IMR-90 (cell line): ENCODE measurements around the gene MGAT1. TPM values are rescaled to one million over a fixed set of nuclear protein-coding genes. Genes with fewer than 3 reads are reported as not detected.

Experiments
- ATAC-seq: fragments of 200-7000 bp; cut with Tn5 transposase; 2 replicates; pipeline ENCODE4 v1.9.1; 2020; ENCODE audit warnings: low read depth, mild to moderate bottlenecking, moderate library complexity
- BruUV-seq: library from RNA; stranded (reverse); fragments of 400-500 nt; replicated peaks from 2 replicates; lab custom pipeline; 2021; lab: Mats Ljungman, UMichigan
- CTCF ChIA-PET: fragments of 300-600 bp; formaldehyde crosslinking; extraction: SDS; loops from one replicate; lab custom pipeline; 2021; ENCODE audit warnings: antibody characterized with exemption; lab: Yijun Ruan, JAX
- POLR2A ChIA-PET: fragments of 300-600 bp; sonication (Branson Sonifier 250); formaldehyde crosslinking; loops from one replicate; lab custom pipeline; 2022; ENCODE audit warnings: antibody characterized with exemption; ENCODE audit not compliant: unreplicated experiment; lab: Charles Lee
- DNase-seq: peaks from one replicate; pipeline ENCODE4 v3.0.0; 2013
- H2AFZ ChIP-seq: replicated peaks from 2 replicates; pipeline ENCODE3; 2013; ENCODE audit warnings: low read length, mild to moderate bottlenecking; ENCODE audit not compliant: poor library complexity
- H2AK5ac ChIP-seq: 2 replicates; pipeline ENCODE4 v1.6.1; 2013; ENCODE audit warnings: low read depth, low read length, inconsistent platforms
- H2AK9ac ChIP-seq: replicated peaks from 2 replicates; pipeline ENCODE3; 2013; ENCODE audit warnings: mild to moderate bottlenecking, low read depth, low read length, moderate library complexity; ENCODE audit not compliant: poor library complexity
- H2BK120ac ChIP-seq: 2 replicates; pipeline ENCODE4 v1.6.1; 2013; ENCODE audit warnings: low read depth, low read length, inconsistent platforms
- H2BK15ac ChIP-seq: 3 replicates; pipeline ENCODE4 v1.6.1; 2013; ENCODE audit warnings: low read depth, low read length, inconsistent platforms
- H2BK20ac ChIP-seq: 2 replicates; pipeline ENCODE4 v1.6.1; 2013; ENCODE audit warnings: low read depth, mild to moderate bottlenecking, inconsistent platforms, low read length, moderate library complexity
- H2BK5ac ChIP-seq: 2 replicates; pipeline ENCODE4 v1.6.1; 2013; ENCODE audit warnings: mild to moderate bottlenecking, low read depth, low read length, inconsistent platforms; ENCODE audit not compliant: poor library complexity, severe bottlenecking
- H3K14ac ChIP-seq: replicated peaks from 2 replicates; pipeline ENCODE4 v1.6.1; 2013; ENCODE audit warnings: low read depth, low read length, inconsistent platforms
- H3K18ac ChIP-seq: 2 replicates; pipeline ENCODE4 v1.6.1; 2013; ENCODE audit warnings: low read depth, low read length, control low read depth
- H3K23ac ChIP-seq: 2 replicates; pipeline ENCODE4 v1.6.1; 2013; ENCODE audit warnings: low read depth, low read length, inconsistent platforms
- H3K27ac ChIP-seq: 2 replicates; pipeline ENCODE4 v1.5.1; 2013; ENCODE audit warnings: mild to moderate bottlenecking, control low read depth, low read length; ENCODE audit not compliant: insufficient read depth
- H3K27me3 ChIP-seq: 2 replicates; pipeline ENCODE4 v1.6.1; 2013; ENCODE audit warnings: low read length; ENCODE audit not compliant: control insufficient read depth, insufficient read depth
- H3K36me3 ChIP-seq: 2 replicates; pipeline ENCODE4 v1.6.1; 2013; ENCODE audit warnings: low read length, mixed read lengths; ENCODE audit not compliant: control insufficient read depth, insufficient read depth
- H3K4ac ChIP-seq: 2 replicates; pipeline ENCODE4 v1.6.1; 2013; ENCODE audit warnings: low read depth, low read length, inconsistent platforms
- H3K4me1 ChIP-seq: 2 replicates; pipeline ENCODE4 v1.6.1; 2013; ENCODE audit warnings: low read length, mixed read lengths; ENCODE audit not compliant: control insufficient read depth, insufficient read depth
- H3K4me2 ChIP-seq: 2 replicates; pipeline ENCODE4 v1.6.1; 2013; ENCODE audit warnings: low read depth, mild to moderate bottlenecking, control low read depth, low read length, moderate library complexity
- H3K4me3 ChIP-seq: 2 replicates; pipeline ENCODE4 v1.5.1; 2013; ENCODE audit warnings: low read depth, mild to moderate bottlenecking, control low read depth, low read length, moderate library complexity; ENCODE audit not compliant: insufficient read depth
- H3K56ac ChIP-seq: 2 replicates; pipeline ENCODE4 v1.6.1; 2013; ENCODE audit warnings: low read length, inconsistent platforms; ENCODE audit not compliant: insufficient read depth; ENCODE audit errors: extremely low read depth
- H3K79me1 ChIP-seq, 2 experiments: 2 replicates each; pipeline ENCODE4 v1.6.1; 2013; ENCODE audit warnings: low read length in 2 of 2, inconsistent platforms in 1 of 2, low read depth in 1 of 2
- H3K9ac ChIP-seq: 2 replicates; pipeline ENCODE4 v1.6.1; 2013; ENCODE audit warnings: low read depth, low read length, control low read depth
- H3K9me1 ChIP-seq: 2 replicates; pipeline ENCODE4 v1.6.1; 2013; ENCODE audit warnings: low read length, inconsistent platforms; ENCODE audit not compliant: insufficient read depth
- H3K9me3 ChIP-seq: 2 replicates; pipeline ENCODE4 v1.6.1; 2013; ENCODE audit warnings: low read length; ENCODE audit not compliant: control insufficient read depth, insufficient read depth
- H4K20me1 ChIP-seq: 2 replicates; pipeline ENCODE4 v1.6.1; 2013; ENCODE audit warnings: low read length, inconsistent platforms; ENCODE audit not compliant: insufficient read depth
- H4K5ac ChIP-seq: 2 replicates; pipeline ENCODE4 v1.6.1; 2013; ENCODE audit warnings: mild to moderate bottlenecking, low read depth, low read length, control low read depth
- H4K8ac ChIP-seq, 2 experiments: 2 replicates each; pipeline ENCODE4 v1.6.1; 2013; ENCODE audit warnings: low read depth in 2 of 2, low read length in 2 of 2, control low read depth in 1 of 2, inconsistent platforms in 1 of 2
- H4K91ac ChIP-seq: 2 replicates; pipeline ENCODE4 v1.6.1; 2013; ENCODE audit warnings: low read depth, low read length, inconsistent platforms; ENCODE audit not compliant: insufficient read depth
- BHLHE40 ChIP-seq: fragments of 150-350 bp; IDR thresholded peaks from 2 replicates; pipeline ENCODE4 v1.6.1; 2016; ENCODE audit warnings: mild to moderate bottlenecking, low read depth, low read length
- CHD1 ChIP-seq: IDR thresholded peaks from 2 replicates; pipeline ENCODE4 v1.6.1; 2012; ENCODE audit warnings: low read depth, low read length, improper control_type of control experiment
- WGBS, 2 experiments: methylation state at CpG; one replicate each; pipeline versions ENCODE4 v1.1.5 to v1.1.7; 2013; ENCODE audit warnings: missing lambda C conversion rate in 2 of 2; ENCODE audit not compliant: insufficient read length in 1 of 2; ENCODE audit errors: extremely low coverage in 2 of 2; 5-methylcytosine and 5-hydroxymethylcytosine counted together
- dilution Hi-C: fragments of 300-500 bp; cut with HindIII; formaldehyde crosslinking; loops from one replicate; pipeline ENCODE4 v1.14.3; 2018; ENCODE audit warnings: low sequenced_read_pairs; ENCODE audit not compliant: unreplicated experiment
- in situ Hi-C: fragments of 300-500 bp; cut with MboI; formaldehyde crosslinking; loops from 3 replicates; pipeline ENCODE4 v1.14.3; 2019; ENCODE audit warnings: low sequenced_read_pairs, inconsistent platforms, mixed read lengths
- intact Hi-C: fragments of 100-400 bp; cut with micrococcal nuclease; formaldehyde crosslinking; loops from 2 replicates; pipeline ENCODE4 v1.10.0; 2022
- polyA plus RNA-seq, 3 experiments: library from polyadenylated mRNA; depleted of rRNA; stranded (reverse); fragments of >200 nt; gene quantifications; 2 replicates each; pipeline ENCODE4 v1.2.3, GENCODE V29; 2012; ENCODE audit warnings: low replicate concordance in 1 of 3
- total RNA-seq: library from RNA; depleted of rRNA; stranded (reverse); fragments of >200 nt; gene quantifications from 2 replicates; pipeline ENCODE4 v1.2.3, GENCODE V29; 2012
- TF ChIP-seq, protein P1 (sequence below): fragments of 150-350 bp; IDR thresholded peaks from 2 replicates; pipeline ENCODE4 v1.6.1; 2017; ENCODE audit warnings: mild to moderate bottlenecking, antibody characterized with exemption, low read length, low read depth

The MGAT1 gene
- total and polyA plus RNA-seq, 2 of the 4 experiments (the other 2 are of a cell fraction) = 56.3 to 141 TPM

- Histone ChIP-seq H2AK9ac (peak overlapping the region; percentile 85), H3K27me3 (no peaks in the 10 kb centered on the region), H3K18ac (peak overlapping the region; percentile 86), H3K9ac (peak overlapping the region; percentile 96), H3K23ac (peak overlapping the region; percentile 80; the same call in 1 of the 2 replicates), H3K36me3 (peaks cover 7% of the 10 kb centered on the region; the same call in 1 of the 2 replicates), H3K9me3 (no peaks in the 10 kb centered on the region), H2AK5ac (peak overlapping the region; percentile 59; the same call in 1 of the 2 replicates), H3K79me1 (peaks cover 35 to 50% of the 10 kb centered on the region in 2 experiments), H4K91ac (peak overlapping the region; percentile 77), H3K4me3 (peak overlapping the region; percentile 84), H2BK15ac (no peak overlapping the region; the same call in 2 of the 3 replicates), H3K4me2 (peak overlapping the region; percentile 86), H3K4ac (peak overlapping the region; percentile 95), H4K5ac (peak overlapping the region; percentile 71), H2BK20ac (no peak overlapping the region), H2BK5ac (peak overlapping the region; percentile 99), H2AFZ (peak overlapping the region; percentile 100), H3K56ac (peak overlapping the region; percentile 72), H3K9me1 (peaks cover 17% of the 10 kb centered on the region), H3K27ac (peak overlapping the region; percentile 99), H2BK120ac (peak overlapping the region; percentile 95), H4K8ac (peak overlapping the region; percentile 95 to 98), H3K14ac (peak overlapping the region; percentile 83), H4K20me1 (no peaks in the 10 kb centered on the region), H3K4me1 (peaks cover 10% of the 10 kb centered on the region)
- TF ChIP-seq, protein P1, sequence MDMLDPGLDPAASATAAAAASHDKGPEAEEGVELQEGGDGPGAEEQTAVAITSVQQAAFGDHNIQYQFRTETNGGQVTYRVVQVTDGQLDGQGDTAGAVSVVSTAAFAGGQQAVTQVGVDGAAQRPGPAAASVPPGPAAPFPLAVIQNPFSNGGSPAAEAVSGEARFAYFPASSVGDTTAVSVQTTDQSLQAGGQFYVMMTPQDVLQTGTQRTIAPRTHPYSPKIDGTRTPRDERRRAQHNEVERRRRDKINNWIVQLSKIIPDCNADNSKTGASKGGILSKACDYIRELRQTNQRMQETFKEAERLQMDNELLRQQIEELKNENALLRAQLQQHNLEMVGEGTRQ = peak; percentile 77
- TF ChIP-seq CHD1 (no peak), BHLHE40 (0 out of 2 replicates have a peak, but pooled peaks have one; percentile 16)
- peak; percentile 85 for ATAC-seq
- 5% methylated on average over 20 of the region's 40 CpGs; no CpG with 5 or more reads in 1 of the 2 experiments for WGBS, 2 experiments
- in situ Hi-C loops (loop anchor here (10.0 kb wide), 2 partner anchors 375 to 445 kb away; no protein-coding TSS in a partner anchor), intact Hi-C loops (loop anchor here (1.0 kb wide), 1 partner anchor 22 kb away; no protein-coding TSS in a partner anchor), dilution Hi-C loops (no loop called here)
- ChIA-PET POLR2A (interaction anchor here (0.7 to 1.0 kb wide), 2 partner anchors 9 to 435 kb away, joined by 3 to 4 read pairs; no protein-coding TSS in a partner anchor), CTCF (no interaction called here)
- no TSS peak for BruUV-seq
- DNase-seq = peak; percentile 88
Measured at GRCh38 chr5:180809403-180810209, 7.0 kb upstream of the MGAT1 start.
